ENCODE results near the gene ETNK2. TPM values are rescaled to one million over a fixed set of nuclear protein-coding genes. Genes with fewer than 3 reads are reported as not detected.

ETNK2 gene
- total and polyA plus RNA-seq, 4 donors, result 24.5 to 119 (median 78.8) TPM

- H3K27ac ChIP-seq (ENCODE audit: low read depth in 1 of 2, low read length in 2 of 2), result peak overlapping the region; percentile 25 to 49
- no peaks in the 10 kb centered on the region for H3K27me3 ChIP-seq (ENCODE audit: control insufficient read depth in 4 of 4, insufficient read depth in 4 of 4, low read length in 3 of 4)
- H3K4me3 ChIP-seq (ENCODE audit: low read depth in 1 of 3, low read length in 3 of 3), result no peak overlapping the region
- H3K9ac ChIP-seq (ENCODE audit: low read depth in 1 of 2, low read length in 2 of 2), result peak overlapping the region in 1 of 2 donors; percentile 4
- peaks cover 4 to 26% (median 14%) of the 10 kb centered on the region in 4 donors for H3K36me3 ChIP-seq (ENCODE audit: control insufficient read depth in 4 of 4, insufficient read depth in 3 of 4, low read depth in 1 of 4, low read length in 3 of 4)
- peaks cover 14 to 63% (median 52%) of the 10 kb centered on the region in 4 donors for H3K4me1 ChIP-seq (ENCODE audit: control insufficient read depth in 4 of 4, insufficient read depth in 4 of 4, low read length in 3 of 4)
- H3K9me3 ChIP-seq (ENCODE audit: control insufficient read depth in 4 of 4, low read length in 3 of 4), result no peaks in the 10 kb centered on the region
- no peak for TF ChIP-seq TAF1 (conservative IDR thresholded peaks at IDR 0.05)
- TF ChIP-seq FOXA1 (IDR thresholded peaks at IDR 0.05), result no peak
- no peak for TF ChIP-seq EGR1 (IDR thresholded peaks at IDR 0.05; ENCODE audit: low read depth in 2 of 2)
- peak in 1 of 2 donors; percentile 45 for TF ChIP-seq HNF4A (conservative IDR thresholded peaks at IDR 0.05)
- peak; percentile 99 for TF ChIP-seq CTCF (IDR thresholded peaks at IDR 0.05; ENCODE audit: low read depth, low read length, missing input control)
- TF ChIP-seq ATF3 (IDR thresholded peaks at IDR 0.05), result no peak
- TF ChIP-seq FOXA2 (IDR thresholded peaks at IDR 0.05), result no peak
- no peak for TF ChIP-seq HNF4G (IDR thresholded peaks at IDR 0.05)
- TF ChIP-seq JUND (IDR thresholded peaks at IDR 0.05), result no peak
- TF ChIP-seq RXRA (IDR thresholded peaks at IDR 0.05), result peak in 1 of 2 donors; percentile 50
- TF ChIP-seq MAX (IDR thresholded peaks at IDR 0.05), result no peak
- peak; percentile 5 for TF ChIP-seq SP1 (IDR thresholded peaks at IDR 0.05)
- peak; percentile 98 to 99 for TF ChIP-seq RAD21 (IDR thresholded peaks at IDR 0.05)
- peak in 1 of 2 donors; percentile 55 for TF ChIP-seq GABPA (IDR thresholded peaks at IDR 0.05 in 1 of 2, conservative IDR thresholded peaks at IDR 0.05 in 1 of 2)
- no peak for TF ChIP-seq YY1 (IDR thresholded peaks at IDR 0.05)
- TF ChIP-seq REST (IDR thresholded peaks at IDR 0.05), result no peak
- TF ChIP-seq NR2F2 (IDR thresholded peaks at IDR 0.05), result peak; percentile 27
- TF ChIP-seq ZBTB33 (IDR thresholded peaks at IDR 0.05), result no peak
- 20% methylated on average over 5 of the region's 5 CpGs for WGBS
- peak; percentile 61 for DNase-seq (ENCODE audit: low spot score)
These were observed 24.1 kb downstream of the ETNK2 start for GRCh38 chr1:204127597-204128242.
